Regular cardiac myocyte (primary cell): ENCODE measurements around the gene SUMO2. TPM values are rescaled to one million over a fixed set of nuclear protein-coding genes. Genes with fewer than 3 reads are reported as not detected.

ENCODE experiments used
- total RNA-seq: library from RNA; depleted of rRNA; stranded (reverse); fragments of >200 nt; gene quantifications from 2 replicates; pipeline ENCODE4 v1.2.3, GENCODE V29; 2014

The SUMO2 gene
- total RNA-seq = 111 and 152 TPM in 2 replicates

DNA sequence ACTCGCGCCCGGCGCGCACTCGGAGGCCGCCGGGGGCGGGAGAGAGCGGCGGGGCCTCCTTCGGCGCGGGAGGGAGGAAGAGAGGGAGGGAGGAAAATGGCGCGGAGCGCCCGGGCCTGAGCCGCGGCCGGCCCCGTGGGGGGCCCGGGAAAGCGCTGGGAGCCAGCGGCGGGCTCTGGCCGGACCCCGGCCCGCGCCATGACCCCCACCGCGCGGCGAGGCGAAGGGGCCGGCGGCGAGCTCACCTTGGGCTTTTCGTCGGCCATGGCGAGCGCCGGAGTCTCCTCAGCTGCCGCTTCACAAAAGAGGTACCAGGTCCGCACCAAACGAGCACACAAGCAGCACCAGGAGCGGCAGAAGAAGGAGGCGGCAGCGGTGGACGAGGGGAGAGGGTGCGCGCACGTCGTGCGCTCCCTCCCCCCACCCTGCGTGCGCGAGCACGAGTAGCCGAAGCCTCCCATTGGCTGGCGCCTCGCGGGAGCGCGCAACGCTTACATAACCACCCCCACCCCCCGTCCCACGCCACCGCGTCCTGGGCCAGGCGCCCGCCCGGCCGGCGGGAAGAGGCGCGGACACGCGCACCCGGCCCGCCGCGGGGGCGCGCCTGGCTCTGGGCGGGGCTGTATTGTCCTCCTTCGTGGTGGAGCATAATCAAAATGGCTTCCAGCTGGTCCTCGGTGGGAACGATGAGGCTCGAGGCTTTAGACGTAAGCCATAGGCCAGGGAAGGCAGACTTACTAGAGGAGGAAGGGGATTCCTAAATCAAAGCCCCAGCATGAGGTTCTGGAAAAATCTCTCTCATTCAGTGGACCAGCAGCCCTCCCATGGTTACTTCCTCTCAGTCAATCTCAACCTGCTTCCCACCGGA lies at the start of gene SUMO2:
SUMO2 (minus strand) TSS at position 391 of the 868 bp plus-strand sequence; CDS start at position 266, 125 bp downstream.

DNA sequence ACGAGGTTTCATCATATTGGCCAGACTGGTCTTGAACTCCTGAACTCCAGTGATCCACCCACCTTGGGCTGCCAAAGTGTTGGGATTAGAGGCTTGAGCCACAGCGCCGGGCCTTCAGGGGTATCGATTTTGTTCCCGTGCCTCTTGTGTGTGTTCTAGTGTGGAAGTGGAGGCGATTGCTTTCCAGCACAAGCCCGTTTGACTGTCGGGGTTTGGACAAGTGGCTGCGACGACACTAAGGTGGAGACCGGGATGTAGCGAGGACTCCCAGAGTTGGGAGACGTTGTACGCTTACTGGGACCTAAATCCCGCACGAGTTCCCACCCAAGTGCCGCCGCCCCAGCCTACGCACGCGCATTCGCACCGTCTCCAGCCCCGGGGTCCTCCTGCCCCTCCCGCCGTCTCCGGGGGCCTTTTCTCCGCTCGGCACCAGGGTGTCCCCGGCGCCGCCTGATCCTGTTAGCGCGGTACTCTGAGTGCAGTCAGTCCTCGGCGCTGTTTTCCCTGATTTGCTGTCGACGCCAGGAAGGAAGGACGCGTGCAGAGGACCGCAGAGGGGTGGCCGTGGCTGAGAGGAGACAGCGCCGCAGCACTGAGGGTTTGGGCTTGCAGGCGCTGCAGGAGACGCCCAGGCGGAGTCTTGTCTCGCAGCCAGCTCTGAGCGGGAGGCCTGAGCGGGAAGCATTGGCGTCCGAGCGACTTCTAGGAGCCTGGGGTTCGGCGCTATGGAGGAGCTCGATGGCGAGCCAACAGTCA lies 22.5 kb upstream of the SUMO2 start, which contains the start of gene NUP85:
NUP85 (plus strand) TSS at position 643 of the 756 bp plus-strand sequence; CDS start at position 726, 83 bp downstream.

DNA sequence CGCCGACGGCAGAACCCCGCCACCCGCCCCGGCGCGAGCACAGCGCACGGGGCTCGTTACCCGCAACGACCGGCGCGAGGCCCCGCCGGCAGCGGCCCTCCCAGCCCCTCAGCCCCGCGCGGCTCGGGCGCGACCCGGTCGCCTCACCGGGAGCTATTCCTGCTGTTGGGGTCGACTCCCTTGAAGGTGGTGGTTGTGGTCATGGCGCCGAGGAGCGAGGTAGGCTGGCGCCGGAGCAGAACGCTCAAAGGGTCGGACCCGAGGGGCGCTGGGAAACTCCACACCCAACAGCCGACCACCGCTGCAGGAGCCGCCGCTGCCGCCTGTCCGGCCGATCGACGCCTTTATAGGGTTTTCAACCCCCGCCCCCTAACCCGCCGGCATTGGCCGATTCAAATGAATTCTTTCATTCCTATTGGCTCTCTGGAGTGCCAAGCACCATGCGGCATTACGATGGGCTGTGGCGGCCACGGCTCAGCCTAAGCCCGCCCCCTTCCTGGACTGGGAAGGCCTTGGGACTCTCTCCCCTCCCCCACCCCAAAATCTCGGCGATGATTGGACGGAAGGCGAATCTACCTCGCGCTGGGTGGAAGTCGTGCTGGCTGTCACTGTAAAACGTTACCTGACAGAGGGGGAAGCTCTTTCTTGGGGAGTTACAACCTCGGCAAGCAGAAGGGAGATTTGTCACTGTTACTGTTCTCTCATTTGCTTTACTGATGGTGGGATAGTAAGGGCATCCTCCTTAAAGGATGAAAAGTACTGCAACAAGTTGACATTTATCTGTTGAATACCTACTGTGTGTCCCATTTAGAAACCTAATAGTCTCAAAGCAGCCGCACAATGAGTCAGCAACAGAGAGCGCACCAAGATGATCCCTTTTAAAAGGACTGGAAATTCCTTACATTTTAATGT lies 28.3 kb downstream of the SUMO2 start, which contains the start of gene JPT1:
JPT1 (minus strand) TSS at position 318 of the 912 bp plus-strand sequence; CDS start at position 203, 115 bp downstream.

DNA sequence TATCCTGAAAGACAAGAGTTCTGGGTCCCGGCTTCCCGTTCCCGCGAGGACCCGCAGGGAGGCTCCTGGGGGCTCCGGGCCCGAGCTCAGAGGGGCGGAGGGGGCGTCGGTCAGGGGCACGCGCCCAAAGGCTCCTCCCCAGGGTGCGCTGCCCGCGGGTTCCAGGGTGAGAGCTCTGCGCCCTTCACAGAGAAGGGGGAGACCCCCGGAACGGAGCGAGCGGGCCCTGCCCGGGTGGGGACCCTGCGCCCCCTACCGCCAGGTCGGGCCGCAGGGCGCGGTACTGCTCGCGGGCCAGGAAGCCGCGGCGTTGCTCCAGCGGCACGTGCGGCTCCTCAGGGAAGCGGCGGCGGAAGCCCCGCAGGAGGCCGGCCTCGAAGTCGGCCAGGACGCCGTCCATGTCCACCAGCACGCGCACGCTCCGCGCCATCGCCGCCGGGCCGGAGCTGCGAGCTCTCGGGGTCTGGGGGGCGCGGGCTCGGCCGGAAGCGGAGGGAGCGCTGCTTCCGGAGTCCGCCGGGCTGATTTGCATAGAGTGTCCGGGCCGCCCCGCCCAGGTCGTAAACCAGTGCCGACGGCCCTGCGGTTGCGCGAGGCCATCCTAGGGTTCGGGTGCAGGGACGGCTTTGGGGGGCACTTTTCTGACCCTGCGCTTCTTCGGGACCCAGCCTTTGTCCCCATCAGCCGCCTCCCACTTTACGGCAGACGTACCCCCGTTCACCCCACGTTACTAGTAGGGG lies 51.3 kb downstream of the SUMO2 start, which contains the start of gene NT5C:
NT5C (minus strand) TSS at position 465 of the 740 bp plus-strand sequence; CDS start at position 430, 35 bp downstream.

Other genes with a start within 250 kb of the SUMO2 start
- gene OTOP3, start 247.1 kb downstream of the SUMO2 start, total RNA-seq = not detected in 2 replicates
- 1.4 and 5.8 TPM in 2 replicates for gene HID1, start 210.2 kb downstream of the SUMO2 start, total RNA-seq
- 17.5 and 25.1 TPM in 2 replicates for gene CDR2L, start 195.3 kb downstream of the SUMO2 start, total RNA-seq
- 27.9 and 47.0 TPM in 2 replicates for gene MRPL58, start 170.3 kb downstream of the SUMO2 start, total RNA-seq
- gene ATP5PD, start 136.0 kb downstream of the SUMO2 start, total RNA-seq = 332 and 359 TPM in 2 replicates
- gene KCTD2, start 135.7 kb downstream of the SUMO2 start, total RNA-seq = 14.7 and 16.7 TPM in 2 replicates
- 3.3 and 6.2 TPM in 2 replicates for gene SLC16A5, start 95.0 kb downstream of the SUMO2 start, total RNA-seq
- 1.4 and 1.9 TPM in 2 replicates for gene ARMC7, start 73.0 kb downstream of the SUMO2 start, total RNA-seq
- 31.3 and 51.0 TPM in 2 replicates for gene NT5C, start 51.2 kb downstream of the SUMO2 start, total RNA-seq
- 60.3 and 215 TPM in 2 replicates for gene JPT1, start 28.4 kb downstream of the SUMO2 start, total RNA-seq
- gene NUP85, start 22.7 kb upstream of the SUMO2 start, total RNA-seq = 18.3 and 46.2 TPM in 2 replicates
- 6.8 and 11.5 TPM in 2 replicates for gene GGA3, start 78.6 kb upstream of the SUMO2 start, total RNA-seq
- gene MRPS7, start 78.9 kb upstream of the SUMO2 start, total RNA-seq = 33.8 and 76.9 TPM in 2 replicates
- 6.9 and 7.3 TPM in 2 replicates for gene MIF4GD, start 88.3 kb upstream of the SUMO2 start, total RNA-seq
- gene SLC25A19, start 106.5 kb upstream of the SUMO2 start, total RNA-seq = 7.6 and 8.8 TPM in 2 replicates
- gene GRB2, start 222.7 kb upstream of the SUMO2 start, total RNA-seq = 77.8 and 79.2 TPM in 2 replicates